H9 (cell line): ENCODE measurements around the gene ACAA2. TPM values are rescaled to one million over a fixed set of nuclear protein-coding genes. Genes with fewer than 3 reads are reported as not detected.
A peak's percentile ranks its signal among the peaks of the same experiment; 100 is the strongest.

Experiments
- DNase-seq: peaks from one replicate; pipeline ENCODE4 v3.0.0-alpha.2; 2017
- H2AFZ ChIP-seq: one replicate; pipeline ENCODE4 v1.6.1; 2013; ENCODE audit warnings: mild to moderate bottlenecking, low read length, control low read depth, moderate library complexity
- H2AK5ac ChIP-seq: 2 replicates; pipeline ENCODE4 v1.6.1; 2013; ENCODE audit warnings: low read length, control low read depth, mixed read lengths; ENCODE audit not compliant: insufficient read length
- H2BK120ac ChIP-seq: one replicate; pipeline ENCODE4 v1.6.1; 2013; ENCODE audit warnings: low read depth, mild to moderate bottlenecking, low read length, control low read depth, inconsistent platforms; ENCODE audit not compliant: poor library complexity, severe bottlenecking
- H2BK12ac ChIP-seq: 2 replicates; pipeline ENCODE4 v1.6.1; 2013; ENCODE audit warnings: low read length, control low read depth, mixed read lengths, low read depth; ENCODE audit not compliant: insufficient read length
- H2BK15ac ChIP-seq: 2 replicates; pipeline ENCODE4 v1.6.1; 2013; ENCODE audit warnings: low read depth, low read length, control low read depth
- H2BK20ac ChIP-seq: one replicate; pipeline ENCODE4 v1.6.1; 2013; ENCODE audit warnings: low read depth, mild to moderate bottlenecking, low read length, control low read depth, inconsistent platforms; ENCODE audit not compliant: poor library complexity, severe bottlenecking
- H2BK5ac ChIP-seq: 2 replicates; pipeline ENCODE4 v1.6.1; 2013; ENCODE audit warnings: low read length, control low read depth, mixed read lengths; ENCODE audit not compliant: insufficient read length
- H3K14ac ChIP-seq: 2 replicates; pipeline ENCODE4 v1.6.1; 2013; ENCODE audit warnings: low read length, control low read depth; ENCODE audit not compliant: insufficient read depth
- H3K18ac ChIP-seq: 2 replicates; pipeline ENCODE4 v1.6.1; 2013; ENCODE audit warnings: low read depth, mild to moderate bottlenecking, mixed read lengths, low read length, control low read depth; ENCODE audit not compliant: insufficient read length
- H3K23ac ChIP-seq: 2 replicates; pipeline ENCODE4 v1.6.1; 2013; ENCODE audit warnings: low read length, control low read depth, mixed read lengths, low read depth; ENCODE audit not compliant: insufficient read length
- H3K23me2 ChIP-seq: 2 replicates; pipeline ENCODE4 v1.6.1; 2013; ENCODE audit warnings: low read depth, mild to moderate bottlenecking, mixed read lengths, low read length, control low read depth; ENCODE audit not compliant: insufficient read length, poor library complexity, severe bottlenecking
- H3K27ac ChIP-seq: 2 replicates; pipeline ENCODE4 v1.5.1; 2013; ENCODE audit warnings: low read length, control low read depth, mixed read lengths, low read depth; ENCODE audit not compliant: insufficient read length
- H3K27me3 ChIP-seq: 2 replicates; pipeline ENCODE4 v1.6.1; 2013; ENCODE audit warnings: low read length, control low read depth, inconsistent platforms; ENCODE audit not compliant: insufficient read depth
- H3K4ac ChIP-seq: 2 replicates; pipeline ENCODE4 v1.6.1; 2013; ENCODE audit warnings: low read depth, mild to moderate bottlenecking, control low read depth, inconsistent platforms, low read length, moderate library complexity
- H3K4me1 ChIP-seq: 2 replicates; pipeline ENCODE4 v1.6.1; 2013; ENCODE audit warnings: low read length, control low read depth, inconsistent platforms; ENCODE audit not compliant: insufficient read depth
- H3K4me2 ChIP-seq: 2 replicates; pipeline ENCODE4 v1.6.1; 2013; ENCODE audit warnings: low read length, control low read depth, mixed read lengths; ENCODE audit not compliant: insufficient read length, insufficient read depth
- H3K56ac ChIP-seq: 2 replicates; pipeline ENCODE4 v1.6.1; 2013; ENCODE audit warnings: low read depth, mild to moderate bottlenecking, mixed read lengths, low read length, control low read depth; ENCODE audit not compliant: insufficient read length
- H3K79me1 ChIP-seq: 2 replicates; pipeline ENCODE4 v1.6.1; 2013; ENCODE audit warnings: low read depth, mild to moderate bottlenecking, moderate library complexity, low read length, control low read depth, inconsistent platforms; ENCODE audit not compliant: insufficient read depth, poor library complexity, severe bottlenecking
- H3K79me2 ChIP-seq: 2 replicates; pipeline ENCODE4 v1.6.1; 2013; ENCODE audit warnings: low read length, control low read depth, inconsistent platforms; ENCODE audit not compliant: insufficient read depth
- H3K9ac ChIP-seq: 2 replicates; pipeline ENCODE4 v1.6.1; 2013; ENCODE audit warnings: low read length, control low read depth, mixed read lengths; ENCODE audit not compliant: insufficient read length; ENCODE audit errors: extremely low read depth
- H3K9me3 ChIP-seq: one replicate; pipeline ENCODE4 v1.6.1; 2013; ENCODE audit warnings: low read depth, low read length, inconsistent platforms; ENCODE audit not compliant: control insufficient read depth
- H3T11ph ChIP-seq: one replicate; pipeline ENCODE4 v1.6.1; 2013; ENCODE audit warnings: mild to moderate bottlenecking, low read length, control low read depth, inconsistent platforms
- H4K20me1 ChIP-seq: one replicate; pipeline ENCODE4 v1.6.1; 2013; ENCODE audit not compliant: control insufficient read depth, insufficient read length, insufficient read depth
- H4K5ac ChIP-seq: 2 replicates; pipeline ENCODE4 v1.6.1; 2013; ENCODE audit warnings: low read depth, mild to moderate bottlenecking, mixed read lengths, low read length, control low read depth; ENCODE audit not compliant: insufficient read length
- H4K8ac ChIP-seq: replicated peaks from 2 replicates; pipeline ENCODE4 v1.6.1; 2013; ENCODE audit warnings: low read length, control low read depth, mixed read lengths, low read depth; ENCODE audit not compliant: insufficient read length
- H4K91ac ChIP-seq: 2 replicates; pipeline ENCODE4 v1.6.1; 2013; ENCODE audit warnings: low read depth, mild to moderate bottlenecking, moderate library complexity, mixed read lengths, low read length, control low read depth; ENCODE audit not compliant: insufficient read length
- H3K27ac Mint-ChIP-seq, 3 experiments: 2 replicates in 2 of 3; 3 replicates in 1 of 3; pipeline ENCODE4 v1.8.0; 2020 to 2021; ENCODE audit warnings: mixed read lengths in 3 of 3, mild to moderate bottlenecking in 1 of 3, moderate library complexity in 1 of 3
- H3K27me3 Mint-ChIP-seq: 2 replicates; pipeline ENCODE4 v1.8.0; 2021; ENCODE audit warnings: low read depth, mild to moderate bottlenecking, moderate library complexity, mixed read lengths
- H3K36me3 Mint-ChIP-seq, 3 experiments: 2 replicates in 2 of 3; 3 replicates in 1 of 3; pipeline ENCODE4 v1.8.0; 2020 to 2021; ENCODE audit warnings: low read depth in 3 of 3, mixed read lengths in 3 of 3; ENCODE audit not compliant: insufficient read depth in 1 of 3
- H3K4me1 Mint-ChIP-seq, 2 experiments: 2 replicates each; pipeline ENCODE4 v1.8.0; 2020; ENCODE audit warnings: mixed read lengths in 2 of 2
- H3K4me3 Mint-ChIP-seq, 2 experiments: 2 replicates in 1 of 2; 3 replicates in 1 of 2; pipeline ENCODE4 v1.8.0; 2020 to 2021; ENCODE audit warnings: mild to moderate bottlenecking in 2 of 2, mixed read lengths in 2 of 2, moderate library complexity in 1 of 2
- H3K9me3 Mint-ChIP-seq, 2 experiments: 2 replicates in 1 of 2; 3 replicates in 1 of 2; pipeline ENCODE4 v1.8.0; 2020; ENCODE audit warnings: mild to moderate bottlenecking in 2 of 2, mixed read lengths in 2 of 2, moderate library complexity in 1 of 2
- WGBS: extraction: QIAGEN DNeasy Blood & Tissue Kit; methylation state at CpG from one replicate; pipeline ENCODE4 v1.1.7; 2013; ENCODE audit warnings: missing lambda C conversion rate, low lambda C conversion rate, mixed read lengths; ENCODE audit not compliant: insufficient read length; ENCODE audit errors: extremely low coverage; 5-methylcytosine and 5-hydroxymethylcytosine counted together
- total RNA-seq: library from RNA; stranded (reverse); gene quantifications from 2 replicates; pipeline ENCODE4 v1.2.1, GENCODE V29; 2021
- TF ChIP-seq, protein P1 (sequence below): fragments of 200-600 bp; sonication (generic); conservative IDR thresholded peaks from 3 replicates; pipeline ENCODE4 v1.8.0; 2021; ENCODE audit warnings: antibody characterized with exemption, mild to moderate bottlenecking

The ACAA2 gene
- total RNA-seq, 1 experiment from 2014 or later = 115 TPM

DNA sequence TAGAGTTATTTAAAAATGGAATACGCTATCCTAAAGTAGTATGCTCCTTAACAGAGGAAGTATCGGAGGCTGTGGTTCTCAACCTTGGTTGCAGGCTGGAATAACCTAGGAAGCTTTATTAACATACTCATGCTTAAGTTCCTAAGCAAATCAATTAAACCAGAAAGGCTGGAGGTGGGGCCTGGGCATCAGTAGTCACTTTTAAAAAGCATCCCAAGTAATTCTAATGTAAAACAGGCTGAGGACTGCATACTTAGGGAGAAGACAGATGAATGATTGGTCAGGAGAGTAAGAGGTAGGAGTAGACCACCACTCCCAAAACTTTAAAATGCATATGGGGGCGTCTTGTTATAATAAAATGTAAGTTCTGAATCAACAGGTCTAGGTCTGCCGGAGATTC, 15.3 kb downstream of the ACAA2 start:
- H3K9me3 Mint-ChIP-seq = peaks cover 17 to 24% of the 10 kb centered on the region in 2 experiments; a peak in 4 of 5 replicates
- no peak overlapping the region for H3K4ac ChIP-seq
- no peak overlapping the region for H2AFZ ChIP-seq
- H4K91ac ChIP-seq = no peak overlapping the region
- no peak overlapping the region for H4K5ac ChIP-seq
- H3K9me3 ChIP-seq = no peaks in the 10 kb centered on the region
- H2BK12ac ChIP-seq = no peak overlapping the region
- no peak overlapping the region for H3K27ac ChIP-seq
- H3K18ac ChIP-seq = no peak overlapping the region
- no peak overlapping the region for H3K9ac ChIP-seq
- no peak overlapping the region for H3K14ac ChIP-seq
- peak overlapping the region in 1 of 2 experiments; percentile 7; a peak in 1 of 5 replicates for H3K4me3 Mint-ChIP-seq
- H3K4me1 ChIP-seq = no peaks in the 10 kb centered on the region
- H3K79me1 ChIP-seq = no peaks in the 10 kb centered on the region
- H3K36me3 Mint-ChIP-seq = peaks cover 48 to 83% (median 77%) of the 10 kb centered on the region in 3 experiments
- no peak overlapping the region for H3K23ac ChIP-seq
- DNase-seq = no peak
- no peak overlapping the region for H4K8ac ChIP-seq
- H2BK5ac ChIP-seq = no peak overlapping the region
- H3K4me1 Mint-ChIP-seq = peaks cover 6 to 8% of the 10 kb centered on the region in 2 experiments
- H3K56ac ChIP-seq = no peak overlapping the region
- no peak overlapping the region for H2BK15ac ChIP-seq
- no peak overlapping the region for H2AK5ac ChIP-seq
- H2BK20ac ChIP-seq = no peak overlapping the region
- WGBS = no CpG with 5 or more reads among the region's 4 CpGs
- TF ChIP-seq, protein P1, sequence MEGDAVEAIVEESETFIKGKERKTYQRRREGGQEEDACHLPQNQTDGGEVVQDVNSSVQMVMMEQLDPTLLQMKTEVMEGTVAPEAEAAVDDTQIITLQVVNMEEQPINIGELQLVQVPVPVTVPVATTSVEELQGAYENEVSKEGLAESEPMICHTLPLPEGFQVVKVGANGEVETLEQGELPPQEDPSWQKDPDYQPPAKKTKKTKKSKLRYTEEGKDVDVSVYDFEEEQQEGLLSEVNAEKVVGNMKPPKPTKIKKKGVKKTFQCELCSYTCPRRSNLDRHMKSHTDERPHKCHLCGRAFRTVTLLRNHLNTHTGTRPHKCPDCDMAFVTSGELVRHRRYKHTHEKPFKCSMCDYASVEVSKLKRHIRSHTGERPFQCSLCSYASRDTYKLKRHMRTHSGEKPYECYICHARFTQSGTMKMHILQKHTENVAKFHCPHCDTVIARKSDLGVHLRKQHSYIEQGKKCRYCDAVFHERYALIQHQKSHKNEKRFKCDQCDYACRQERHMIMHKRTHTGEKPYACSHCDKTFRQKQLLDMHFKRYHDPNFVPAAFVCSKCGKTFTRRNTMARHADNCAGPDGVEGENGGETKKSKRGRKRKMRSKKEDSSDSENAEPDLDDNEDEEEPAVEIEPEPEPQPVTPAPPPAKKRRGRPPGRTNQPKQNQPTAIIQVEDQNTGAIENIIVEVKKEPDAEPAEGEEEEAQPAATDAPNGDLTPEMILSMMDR = no peak
- no peaks in the 10 kb centered on the region for H3K79me2 ChIP-seq
- peak overlapping the region in 1 of 3 experiments; percentile 87; a peak in 2 of 7 replicates for H3K27ac Mint-ChIP-seq
- H2BK120ac ChIP-seq = no peak overlapping the region
- no peaks in the 10 kb centered on the region for H3K27me3 ChIP-seq
- H3K23me2 ChIP-seq = no peaks in the 10 kb centered on the region
- no peaks in the 10 kb centered on the region for H4K20me1 ChIP-seq
- no peaks in the 10 kb centered on the region for H3K27me3 Mint-ChIP-seq
- H3K4me2 ChIP-seq = no peak overlapping the region
- H3T11ph ChIP-seq = no peak overlapping the region
